K562 (cell line): ENCODE measurements around the gene ZNRF1. TPM values are rescaled to one million over a fixed set of nuclear protein-coding genes. Genes with fewer than 3 reads are reported as not detected.

Experiments used
- BCLAF1 ChIP-seq, 2 experiments: fragments of 450-650 bp in 1 of 2; IDR thresholded peaks; 2 replicates each; pipeline ENCODE4 v1.6.1; 2011 to 2017; ENCODE audit warnings: low read depth in 2 of 2, antibody characterized with exemption in 1 of 2, borderline replicate concordance in 1 of 2, low read length in 1 of 2, mild to moderate bottlenecking in 1 of 2, mixed read lengths in 1 of 2; ENCODE audit not compliant: control insufficient read depth in 1 of 2
- CBX3 ChIP-seq, 2 experiments: IDR thresholded peaks; 1 replicate in 1 of 2; 2 replicates in 1 of 2; pipeline ENCODE4 v1.6.1; 2012; ENCODE audit warnings: inconsistent platforms in 2 of 2, low read length in 2 of 2, borderline replicate concordance in 1 of 2, control low read depth in 1 of 2
- CHCHD3 ChIP-seq: fragments of 250-450 bp; sonication (Bioruptor Pico); IDR thresholded peaks from 2 replicates; pipeline ENCODE4 v2.1.2; 2022; ENCODE audit warnings: mild to moderate bottlenecking
- CHD2 ChIP-seq: IDR thresholded peaks from 2 replicates; pipeline ENCODE4 v1.6.1; 2011; ENCODE audit warnings: low read depth, low read length
- GABPB1 ChIP-seq: sonication (generic); formaldehyde crosslinking; IDR thresholded peaks from 2 replicates; pipeline ENCODE4 v1.8.0; 2022; ENCODE audit warnings: mild to moderate bottlenecking, missing genetic modification reagents
- KLF13 ChIP-seq: fragments of 450-650 bp; IDR thresholded peaks from 2 replicates; pipeline ENCODE4 v1.6.1; 2016; ENCODE audit warnings: missing genetic modification characterization, low read depth, mild to moderate bottlenecking, missing compliant biosample characterization, moderate library complexity, borderline replicate concordance
- NFE2 ChIP-seq: IDR thresholded peaks from 2 replicates; pipeline ENCODE4 v1.6.1; 2014; ENCODE audit warnings: antibody characterized with exemption, low read depth
- POLR2B ChIP-seq: fragments of 450-650 bp; IDR thresholded peaks from 2 replicates; pipeline ENCODE4 v1.6.1; 2018; ENCODE audit warnings: low read depth; ENCODE audit not compliant: partially characterized antibody
- POLR2H ChIP-seq: IDR thresholded peaks from 2 replicates; pipeline ENCODE4 v1.6.1; 2016; ENCODE audit warnings: missing genetic modification characterization, low read depth, mild to moderate bottlenecking, control low read depth, missing compliant biosample characterization, moderate library complexity
- SAFB2 ChIP-seq: fragments of 200-400 bp; formaldehyde crosslinking; IDR thresholded peaks from 2 replicates; pipeline ENCODE4 v1.6.1; 2018; ENCODE audit warnings: borderline replicate concordance, low read length, low read depth, moderate library complexity; ENCODE audit not compliant: severe bottlenecking
- SAP30 ChIP-seq: fragments of 200-600 bp; sonication (generic); IDR thresholded peaks from 2 replicates; pipeline ENCODE4 v1.6.1; 2012; ENCODE audit warnings: borderline replicate concordance, low read depth, mild to moderate bottlenecking, moderate library complexity, low read length, control low read depth, inconsistent platforms; ENCODE audit not compliant: insufficient read depth, poor library complexity, severe bottlenecking
- SMAD4 ChIP-seq: fragments of 250-450 bp; sonication (Bioruptor Pico); conservative IDR thresholded peaks from 2 replicates; pipeline ENCODE4 v1.8.0; 2021; ENCODE audit warnings: inconsistent platforms, mild to moderate bottlenecking, moderate library complexity
- SNAPC5 ChIP-seq: fragments of 250-450 bp; sonication (Bioruptor Pico); IDR thresholded peaks from 2 replicates; pipeline ENCODE4 v1.8.0; 2021; ENCODE audit warnings: moderate library complexity, mild to moderate bottlenecking, inconsistent platforms
- UBTF ChIP-seq, 2 experiments: IDR thresholded peaks; 2 replicates each; pipeline ENCODE4 v1.6.1; 2012; ENCODE audit warnings: improper control_type of control experiment in 2 of 2, low read depth in 2 of 2, low read length in 2 of 2, borderline replicate concordance in 1 of 2
- YBX1 ChIP-seq: fragments of 450-650 bp; IDR thresholded peaks from 2 replicates; pipeline ENCODE4 v1.7.1; 2016; ENCODE audit warnings: mild to moderate bottlenecking
- ZBED1 ChIP-seq: IDR thresholded peaks from 2 replicates; pipeline ENCODE4 v1.6.1; 2014
- ZNF124 ChIP-seq: sonication (generic); formaldehyde crosslinking; IDR thresholded peaks from 2 replicates; pipeline ENCODE4 v1.8.1; 2022; ENCODE audit warnings: missing genetic modification reagents
- ZNF217 ChIP-seq: sonication (generic); formaldehyde crosslinking; IDR thresholded peaks from 2 replicates; pipeline ENCODE4 v1.8.0; 2022; ENCODE audit warnings: mild to moderate bottlenecking, missing genetic modification reagents
- ZNF24 ChIP-seq: fragments of 450-650 bp; IDR thresholded peaks from 2 replicates; pipeline ENCODE4 v1.6.1; 2016
- ZNF311 ChIP-seq: fragments of 250-450 bp; sonication (Bioruptor Pico); IDR thresholded peaks from 2 replicates; pipeline ENCODE4 v1.4.0; 2020; ENCODE audit warnings: mild to moderate bottlenecking, moderate library complexity
- ZNF398 ChIP-seq: fragments of 250-450 bp; sonication (Bioruptor Pico); IDR thresholded peaks from 2 replicates; pipeline ENCODE4 v1.8.0; 2021; ENCODE audit warnings: moderate library complexity, mild to moderate bottlenecking, inconsistent platforms
- polyA plus RNA-seq, 8 experiments: library from polyadenylated mRNA; depleted of rRNA in 4 of 8; stranded (reverse) in 5 of 8; unstranded in 3 of 8; fragments of >200 nt; fragmentation: Nextera tagmentation in 2 of 8; fragmentation: Illumina TruSeq in 1 of 8; extraction: Ambion mirVana in 2 of 8; extraction: Trizol in 1 of 8; gene quantifications; 2 replicates each; pipeline versions ENCODE4 v1.2.1 to v1.2.3, GENCODE V29; 2011 to 2014; ENCODE audit warnings: inconsistent platforms in 1 of 8, missing spikeins in 1 of 8
- total RNA-seq, 7 experiments: library from RNA; depleted of rRNA in 6 of 7; stranded (reverse); fragments of >200 nt in 6 of 7; fragmentation: Illumina TruSeq in 2 of 7; extraction: Trizol in 2 of 7; gene quantifications; 2 replicates each; pipeline versions ENCODE4 v1.2.1 to v1.2.3, GENCODE V29; 2011 to 2021; ENCODE audit warnings: low replicate concordance in 1 of 7

ZNRF1 gene
- total and polyA plus RNA-seq, 9 of the 15 experiments (the other 6 are each of a cell fraction or from before 2014, with no cell fraction given) = 9.5 to 37.7 (median 20.0) TPM

GRCh38 chr16:75043175-75043895 lies 44.5 kb downstream of the ZNRF1 start (continued):
- TF ChIP-seq CHCHD3 (CRISPR knock-in tag) (no peak), NFE2 (0 out of 2 replicates have a peak, but pooled peaks have one; percentile 6), SMAD4 (CRISPR knock-in tag) (peak; percentile 80; the same call in 1 of the 2 replicates), KLF13 (tag) (no peak), YBX1 (no peak), ZNF124 (CRISPR knock-in tag) (no peak), ZBED1 (peak; percentile 44; the same call in 1 of the 2 replicates), SAP30 (no peak), SNAPC5 (no peak), SAFB2 (no peak), ZNF398 (CRISPR knock-in tag) (no peak), BCLAF1 (IDR thresholded peaks at IDR 0.05; ENCODE audit: borderline replicate concordance in 1 of 2, control insufficient read depth in 1 of 2, low read depth in 2 of 2, low read length in 1 of 2) (no peak), CHD2 (no peak), CBX3 (IDR thresholded peaks at IDR 0.05; ENCODE audit: borderline replicate concordance in 1 of 2, low read length in 2 of 2) (no peak), GABPB1 (CRISPR knock-in tag) (no peak), POLR2H (tag) (no peak), POLR2B (no peak), ZNF311 (CRISPR knock-in tag) (0 out of 2 replicates have a peak, but pooled peaks have one; percentile 45), ZNF217 (CRISPR knock-in tag) (no peak), UBTF (IDR thresholded peaks at IDR 0.05; ENCODE audit: borderline replicate concordance in 1 of 2, low read depth in 2 of 2, low read length in 2 of 2) (no peak), ZNF24 (no peak)
